ACC112 (cell line): ENCODE measurements around the gene CCR1.
A peak's percentile ranks its signal among the peaks of the same experiment; 100 is the strongest.

Source experiments
- H2AFZ ChIP-seq: fragments of 200-600 bp; sonication (generic); one replicate; pipeline ENCODE4 v1.6.0; 2017; ENCODE audit warnings: antibody characterized with exemption, low read length; ENCODE audit not compliant: unreplicated experiment
- H3K27ac ChIP-seq: fragments of 200-600 bp; sonication (generic); 2 replicates; pipeline ENCODE4 v1.5.1; 2014; ENCODE audit warnings: low read depth, mild to moderate bottlenecking, antibody characterized with exemption, low read length, moderate library complexity
- H3K27me3 ChIP-seq: fragments of 200-600 bp; sonication (generic); 2 replicates; pipeline ENCODE4 v1.6.1; 2014; ENCODE audit warnings: mild to moderate bottlenecking, antibody characterized with exemption, low read length, moderate library complexity, mixed read lengths; ENCODE audit not compliant: insufficient read depth
- H3K36me3 ChIP-seq: fragments of 200-600 bp; sonication (generic); 2 replicates; pipeline ENCODE4 v1.6.1; 2016; ENCODE audit warnings: mild to moderate bottlenecking, antibody characterized with exemption, low read length, moderate library complexity, mixed read lengths; ENCODE audit not compliant: insufficient read depth
- H3K4me1 ChIP-seq: fragments of 200-600 bp; sonication (generic); one replicate; pipeline ENCODE4 v1.6.1; 2016; ENCODE audit warnings: low read length, mixed read lengths; ENCODE audit not compliant: insufficient read depth, unreplicated experiment, control insufficient read depth
- H3K4me3 ChIP-seq: fragments of 200-600 bp; sonication (generic); 2 replicates; pipeline ENCODE4 v1.5.1; 2014; ENCODE audit warnings: mild to moderate bottlenecking, low read depth, low read length
- H3K79me2 ChIP-seq: fragments of 200-600 bp; sonication (generic); one replicate; pipeline ENCODE4 v1.6.0; 2016; ENCODE audit warnings: low read length; ENCODE audit not compliant: control insufficient read depth, unreplicated experiment, insufficient read depth

The CCR1 gene

GRCh38 chr3:46196261-46196957, 11.7 kb downstream of the CCR1 start:
- no peak overlapping the region for H2AFZ ChIP-seq
- H3K4me1 ChIP-seq, result no peaks in the 10 kb centered on the region
- no peaks in the 10 kb centered on the region for H3K36me3 ChIP-seq
- H3K27me3 ChIP-seq, result peaks cover 7% of the 10 kb centered on the region
- H3K27ac ChIP-seq, result no peak overlapping the region
- H3K79me2 ChIP-seq, result no peaks in the 10 kb centered on the region
- H3K4me3 ChIP-seq, result no peak overlapping the region

- Histone ChIP-seq H3K4me1 (no peaks in the 10 kb centered on the region), H2AFZ (no peak overlapping the region), H3K79me2 (no peaks in the 10 kb centered on the region), H3K4me3 (no peak overlapping the region), H3K36me3 (no peaks in the 10 kb centered on the region), H3K27ac (no peak overlapping the region), H3K27me3 (peaks cover 7% of the 10 kb centered on the region)
These were observed 13.1 kb downstream of the CCR1 start for GRCh38 chr3:46194868-46195553.

- Histone ChIP-seq H3K27me3 (peaks cover 3% of the 10 kb centered on the region; the same call in 1 of the 2 replicates), H3K36me3 (no peaks in the 10 kb centered on the region), H2AFZ (no peak overlapping the region), H3K27ac (no peak overlapping the region), H3K4me1 (no peaks in the 10 kb centered on the region), H3K79me2 (no peaks in the 10 kb centered on the region), H3K4me3 (no peak overlapping the region)
These were observed 14.7 kb downstream of the CCR1 start for GRCh38 chr3:46193436-46193835.

- H3K4me3 ChIP-seq, result no peak overlapping the region
- H3K36me3 ChIP-seq, result no peaks in the 10 kb centered on the region
- H3K79me2 ChIP-seq, result no peaks in the 10 kb centered on the region
- H3K27ac ChIP-seq, result no peak overlapping the region
- H3K27me3 ChIP-seq, result peaks cover 3% of the 10 kb centered on the region; the same call in 1 of the 2 replicates
- H3K4me1 ChIP-seq, result peaks cover 3% of the 10 kb centered on the region
- H2AFZ ChIP-seq, result no peak overlapping the region
These were observed 15.2 kb downstream of the CCR1 start for GRCh38 chr3:46192939-46193338.

- Histone ChIP-seq H3K27ac (no peak overlapping the region), H3K27me3 (peaks cover 3% of the 10 kb centered on the region; the same call in 1 of the 2 replicates), H2AFZ (no peak overlapping the region), H3K79me2 (no peaks in the 10 kb centered on the region), H3K4me3 (no peak overlapping the region), H3K36me3 (no peaks in the 10 kb centered on the region), H3K4me1 (peaks cover 3% of the 10 kb centered on the region)
These were observed 16.4 kb downstream of the CCR1 start for GRCh38 chr3:46191730-46192129.

- no peak overlapping the region for H2AFZ ChIP-seq
- H3K27ac ChIP-seq, result 0 out of 2 replicates have a peak overlapping the region, but pooled peaks have one; percentile 61
- peaks cover 9% of the 10 kb centered on the region for H3K4me1 ChIP-seq
These were observed 19.4 kb downstream of the CCR1 start for GRCh38 chr3:46188708-46189107.

GRCh38 chr3:46187876-46188275, 20.2 kb downstream of the CCR1 start:
- Histone ChIP-seq H3K4me3 (no peak overlapping the region), H3K36me3 (no peaks in the 10 kb centered on the region), H3K27me3 (peaks cover under 1% of the 10 kb centered on the region; the same call in 1 of the 2 replicates), H2AFZ (no peak overlapping the region), H3K4me1 (peaks cover 9% of the 10 kb centered on the region), H3K79me2 (no peaks in the 10 kb centered on the region), H3K27ac (peak overlapping the region; percentile 61)

More at GRCh38 chr3:46188708-46189107, 19.4 kb downstream of the CCR1 start:
- Histone ChIP-seq H3K36me3 (no peaks in the 10 kb centered on the region), H3K27me3 (peaks cover 3% of the 10 kb centered on the region; the same call in 1 of the 2 replicates), H3K4me3 (no peak overlapping the region), H3K79me2 (no peaks in the 10 kb centered on the region)

GRCh38 chr3:46187341-46187700, 20.8 kb downstream of the CCR1 start:
- Histone ChIP-seq H3K27ac (0 out of 2 replicates have a peak overlapping the region, but pooled peaks have one; percentile 28), H3K4me3 (no peak overlapping the region), H3K79me2 (no peaks in the 10 kb centered on the region), H3K27me3 (no peaks in the 10 kb centered on the region), H3K4me1 (peaks cover 9% of the 10 kb centered on the region), H3K36me3 (no peaks in the 10 kb centered on the region), H2AFZ (no peak overlapping the region)

GRCh38 chr3:46186471-46187340, 21.4 kb downstream of the CCR1 start:
- Histone ChIP-seq H3K4me3 (no peak overlapping the region), H3K27ac (no peak overlapping the region)

GRCh38 chr3:46184469-46184868, 23.6 kb downstream of the CCR1 start:
- no peak overlapping the region for H2AFZ ChIP-seq
- peak overlapping the region; percentile 6 for H3K27ac ChIP-seq
- H3K79me2 ChIP-seq, result no peaks in the 10 kb centered on the region
- no peaks in the 10 kb centered on the region for H3K36me3 ChIP-seq
- H3K4me3 ChIP-seq, result no peak overlapping the region
- no peaks in the 10 kb centered on the region for H3K27me3 ChIP-seq
- peaks cover 9% of the 10 kb centered on the region for H3K4me1 ChIP-seq

More at GRCh38 chr3:46186471-46187340, 21.4 kb downstream of the CCR1 start:
- Histone ChIP-seq H3K27me3 (no peaks in the 10 kb centered on the region), H2AFZ (no peak overlapping the region), H3K4me1 (peaks cover 9% of the 10 kb centered on the region), H3K79me2 (no peaks in the 10 kb centered on the region), H3K36me3 (no peaks in the 10 kb centered on the region)
